NCI-H2081 treated with DMSO at 0.1 percent for 48 hours (cell line): ENCODE measurements around the gene TCF4.

ENCODE experiments used
- DNase-seq: peaks from one replicate; lab custom pipeline; 2025; lab: John Stamatoyannopoulos, UW

TCF4 gene

DNA sequence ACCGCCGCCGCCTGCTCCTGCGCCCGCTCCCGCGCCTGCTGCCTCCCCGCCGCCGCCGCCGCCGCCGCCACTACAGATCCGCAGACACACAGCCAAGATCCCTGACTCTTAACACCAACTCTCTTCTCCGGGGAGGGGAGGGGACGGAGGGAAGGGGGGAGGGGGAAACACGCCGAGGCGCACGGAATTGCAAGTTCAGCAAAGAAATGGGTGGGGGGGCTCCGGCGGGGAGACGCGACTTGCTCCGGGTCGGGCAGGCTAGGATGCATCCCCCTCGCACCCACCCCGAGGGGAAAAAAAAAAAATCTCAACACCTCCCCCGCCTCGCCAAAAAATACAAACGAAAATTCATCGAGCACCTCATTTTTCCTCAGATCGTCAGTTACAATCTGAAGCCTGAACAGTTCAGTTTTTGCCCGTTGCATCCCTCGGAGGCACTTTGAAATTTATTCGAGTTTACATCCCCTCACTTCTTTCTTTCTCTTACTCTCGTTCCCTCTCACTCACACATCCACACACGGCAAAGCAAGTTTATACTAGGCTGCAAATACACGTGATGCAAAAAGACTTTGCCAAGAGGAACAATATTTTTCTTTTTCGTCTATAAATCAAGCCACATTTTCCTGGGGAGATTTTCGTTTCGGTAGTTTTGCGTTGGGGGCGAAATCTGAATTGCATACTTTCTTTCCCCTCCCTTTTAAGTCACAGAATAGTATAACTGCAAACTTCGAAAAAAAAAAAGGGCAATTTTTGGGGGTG is at the start of gene TCF4:
TCF4 (minus strand) TSS at position 82 of the 759 bp plus-strand sequence. CDS start 1,076 bp downstream, outside the sequence.
- DNase-seq: no peak

DNA sequence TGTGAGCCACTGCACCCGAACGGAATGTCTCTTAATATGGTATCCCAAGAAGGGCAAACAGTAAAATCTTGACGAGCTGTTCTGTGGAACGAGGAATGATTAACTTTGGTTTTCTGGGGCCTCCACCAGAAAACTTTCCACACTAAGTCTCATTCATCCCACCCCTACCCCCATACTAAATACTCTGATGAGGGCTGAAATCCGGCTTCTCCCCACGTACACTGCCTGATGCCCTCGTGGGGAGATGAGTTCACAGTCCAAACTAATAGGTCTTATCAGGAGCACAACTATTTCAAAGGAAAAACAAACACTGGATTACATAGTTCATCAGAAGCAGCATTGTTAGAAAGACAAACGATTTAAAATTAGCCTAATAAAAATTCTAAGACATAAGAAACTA is 49.2 kb upstream of the TCF4 start:
- DNase-seq: no peak

DNA sequence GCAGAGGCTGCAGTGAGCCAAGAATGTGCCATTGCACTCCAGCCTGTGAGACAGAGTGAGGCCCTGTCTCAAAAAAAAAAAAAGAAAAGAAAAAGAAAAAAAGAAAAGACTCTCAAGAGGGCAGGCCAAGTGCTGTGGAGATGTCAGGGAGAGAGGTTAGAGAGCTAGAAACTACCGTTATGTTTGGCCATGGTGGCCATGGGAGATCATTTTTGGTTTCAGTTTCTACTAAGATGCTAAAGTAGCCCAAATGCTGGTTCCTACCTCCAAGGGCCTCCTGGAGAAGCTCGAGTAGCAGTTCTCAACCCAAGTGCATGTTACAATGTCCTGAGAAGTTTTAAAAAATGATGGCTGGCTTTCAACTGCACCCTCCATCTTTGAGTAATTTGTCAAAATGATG is 47.4 kb upstream of the TCF4 start:
- no peak for DNase-seq

DNA sequence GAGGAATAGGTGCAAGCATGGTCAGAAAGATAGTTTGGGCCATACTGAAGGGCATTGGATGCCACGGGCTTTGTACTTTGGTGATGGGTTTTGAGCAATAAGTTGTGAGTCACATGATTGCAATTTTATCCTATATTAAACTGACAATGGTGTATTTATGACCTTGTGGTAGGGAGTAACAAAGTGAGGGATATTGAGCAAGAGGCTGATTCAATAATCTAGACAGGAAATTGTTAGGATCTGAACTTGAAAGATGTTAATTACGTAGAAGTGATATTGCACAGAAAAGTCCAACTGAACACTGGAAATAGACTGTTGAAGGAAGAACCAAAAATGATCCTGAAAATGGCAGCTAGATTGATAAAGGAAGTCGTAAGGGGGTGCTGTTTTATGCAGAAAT is 46.6 kb upstream of the TCF4 start:
- DNase-seq: no peak

DNA sequence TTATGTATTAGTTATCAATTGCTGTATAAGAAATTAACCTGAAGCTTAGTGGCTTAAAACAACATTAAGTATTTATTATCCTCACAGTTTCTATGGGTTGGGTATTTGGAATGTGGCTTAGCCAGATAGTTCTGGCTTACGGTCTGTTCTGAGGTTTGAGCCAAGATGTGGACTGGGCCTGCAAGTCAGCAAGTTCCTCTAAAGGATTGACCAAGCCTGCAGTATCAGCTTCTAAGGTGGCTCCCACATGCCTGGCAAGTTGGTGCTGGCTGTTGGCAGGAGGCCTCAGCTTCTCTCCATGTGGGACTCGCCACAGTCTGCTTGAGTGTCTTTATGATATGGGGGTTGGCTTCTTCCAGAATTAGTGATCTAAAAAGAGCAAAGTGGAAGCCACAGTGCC is 45.0 kb upstream of the TCF4 start:
- no peak for DNase-seq

DNA sequence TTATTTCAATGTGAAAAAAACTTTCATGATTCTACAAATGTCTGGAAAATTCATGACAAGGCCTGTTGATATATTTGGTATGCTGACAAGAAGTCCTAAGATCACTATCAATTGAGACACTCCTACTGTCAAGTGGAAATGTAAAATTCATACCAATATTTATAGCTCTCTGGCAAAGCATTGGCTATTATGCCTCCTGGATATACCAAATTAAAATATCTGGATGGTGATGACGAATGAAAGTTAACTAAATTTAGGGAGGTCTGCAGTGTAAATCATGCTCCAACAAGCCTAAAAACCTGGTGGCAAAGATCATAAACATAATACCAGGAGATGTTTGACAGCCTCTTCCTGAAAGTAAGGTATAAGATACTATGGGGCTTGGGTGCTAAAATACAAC is 41.1 kb upstream of the TCF4 start:
- no peak for DNase-seq

DNA sequence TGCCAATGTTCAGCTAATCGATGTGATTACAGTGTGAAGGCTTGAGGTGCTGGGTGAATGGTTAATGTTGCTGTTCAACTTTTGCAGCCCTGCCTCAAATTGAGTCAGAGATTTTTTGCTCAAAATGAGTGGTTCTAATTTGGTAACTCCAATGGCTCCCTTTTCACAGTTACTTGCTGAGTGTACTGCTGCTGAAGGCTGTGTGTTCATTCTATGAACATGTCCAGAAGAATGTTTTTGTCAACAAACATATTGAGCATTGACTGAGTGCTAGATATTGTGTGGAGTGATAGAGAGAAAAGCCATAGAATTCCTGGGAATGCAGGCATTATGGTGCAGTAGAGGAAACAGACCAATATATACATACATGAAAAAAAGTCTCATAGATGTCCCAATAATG is 39.0 kb upstream of the TCF4 start:
- no peak for DNase-seq

DNA sequence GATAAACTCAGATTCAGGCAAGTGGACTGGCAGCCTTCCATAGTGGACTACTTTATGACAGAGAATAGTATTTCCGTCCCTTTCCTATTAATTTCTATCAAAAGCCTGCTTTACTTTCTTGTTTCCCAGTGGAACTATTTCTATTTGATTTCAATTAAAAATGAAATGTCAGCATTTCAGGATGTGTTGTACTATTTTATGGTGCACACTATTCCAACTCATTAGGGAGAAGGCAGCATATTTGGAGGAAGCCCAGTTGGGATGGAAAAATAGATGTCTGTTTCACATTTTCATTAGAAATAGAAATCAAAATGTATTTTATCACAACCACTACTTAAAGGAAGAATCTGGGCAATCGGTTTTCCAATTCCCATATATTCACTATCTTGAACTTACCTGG is 37.9 kb upstream of the TCF4 start:
- no peak for DNase-seq

DNA sequence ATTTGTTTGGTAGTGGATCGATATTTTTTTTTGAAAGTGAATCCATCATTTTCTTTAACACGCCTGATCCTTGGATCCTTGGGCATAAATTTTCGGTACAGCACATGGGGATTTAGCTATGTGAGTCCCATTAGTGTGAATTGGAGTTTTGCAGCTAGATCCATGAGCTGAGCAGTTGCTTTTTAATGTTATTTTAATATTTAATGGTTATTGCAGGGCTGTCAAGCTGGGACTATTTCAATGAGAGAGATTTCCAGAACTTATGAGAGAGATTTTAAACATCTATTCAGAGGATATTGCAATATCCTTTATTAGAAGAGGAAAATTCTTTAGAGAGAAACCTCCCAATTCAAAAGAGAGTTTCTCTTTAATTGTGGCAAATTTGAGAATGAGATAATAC is 35.6 kb upstream of the TCF4 start:
- no peak for DNase-seq

DNA sequence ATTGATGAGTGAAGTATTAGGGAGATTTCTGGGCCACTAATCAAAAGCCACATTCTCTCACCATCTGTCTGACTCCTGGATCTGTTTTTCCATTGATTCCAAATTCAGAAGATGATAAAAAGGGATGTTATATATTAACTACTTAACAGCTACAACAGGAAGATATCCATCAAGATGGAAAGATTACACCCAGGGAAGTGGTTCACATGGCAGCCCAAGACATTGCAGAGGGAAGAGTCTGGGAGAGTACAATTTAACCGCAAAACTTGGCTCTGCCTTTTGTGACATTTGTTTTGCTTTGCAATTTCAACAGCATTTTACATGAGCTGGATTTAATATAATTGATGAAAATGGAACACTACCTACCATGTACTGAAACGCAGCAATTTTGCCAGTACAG is 22.5 kb upstream of the TCF4 start:
- DNase-seq: no peak

DNA sequence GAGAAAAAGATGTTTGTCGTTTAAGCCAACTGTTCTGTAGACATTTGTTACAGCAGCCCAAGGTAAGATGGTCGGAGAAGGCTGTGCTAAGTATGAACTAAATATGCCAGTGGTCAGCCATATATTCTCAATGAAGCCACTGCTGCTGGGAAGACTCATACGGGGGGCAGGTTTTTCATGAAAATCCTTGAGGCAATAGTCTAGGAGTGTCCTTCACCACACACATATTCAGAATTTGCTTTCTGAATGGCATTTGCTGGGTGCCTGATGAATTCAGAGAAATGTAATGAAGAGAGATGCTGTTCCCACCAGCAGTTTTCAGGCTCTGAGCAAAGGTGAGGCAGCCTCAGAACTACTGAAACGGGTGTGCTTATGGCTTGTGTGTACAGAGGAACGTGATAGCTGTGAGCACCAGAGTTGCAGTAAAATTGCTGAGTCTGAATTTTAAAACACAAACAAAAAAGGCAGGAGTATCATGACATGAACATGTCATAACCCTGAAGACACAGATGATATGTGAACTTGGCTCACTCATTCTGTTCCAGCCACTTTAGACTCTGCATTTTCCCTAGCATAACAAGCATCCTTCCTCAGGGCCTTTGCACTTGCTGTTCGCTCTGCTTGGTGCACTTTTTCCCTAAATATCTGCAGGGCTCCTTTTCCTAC is 21.3 kb upstream of the TCF4 start:
- DNase-seq: no peak

DNA sequence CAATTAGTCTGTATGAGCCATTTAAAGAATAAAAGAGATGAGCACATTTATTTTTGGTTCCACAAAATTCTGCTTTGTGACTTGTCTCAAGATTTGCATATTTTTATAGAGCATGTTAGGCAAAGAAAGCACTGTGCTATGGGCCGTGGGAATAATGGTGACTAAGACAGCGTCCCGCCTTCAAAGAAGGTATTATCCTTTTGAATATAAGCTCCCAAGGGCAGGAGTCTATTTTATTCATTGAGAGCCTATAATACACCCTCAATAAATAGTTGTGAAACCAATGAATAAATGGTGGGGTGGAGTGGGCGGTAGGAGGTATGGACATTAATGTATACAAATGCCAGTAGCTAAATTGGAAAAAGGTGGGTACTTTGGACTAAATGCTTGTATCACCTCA is 20.5 kb upstream of the TCF4 start:
- DNase-seq: no peak

DNA sequence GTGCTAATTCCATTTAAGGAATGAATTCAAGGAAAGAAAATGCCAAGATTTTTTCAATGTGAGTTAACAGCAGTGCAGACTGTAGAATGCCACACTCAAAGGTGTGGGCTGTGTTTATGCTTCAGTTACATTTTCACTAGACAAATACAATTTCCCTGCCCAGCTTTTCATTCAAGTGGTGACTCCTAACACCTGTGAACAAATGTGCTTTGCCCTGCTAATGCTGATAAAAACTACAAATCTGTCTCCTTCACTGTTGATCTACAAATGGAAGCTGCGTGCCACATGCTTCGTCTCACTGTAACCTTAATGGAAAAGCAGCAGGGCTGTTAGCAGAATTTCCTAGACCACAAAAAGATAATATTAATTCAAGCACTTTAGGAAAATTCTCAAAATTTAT is 19.8 kb upstream of the TCF4 start:
- DNase-seq: no peak

DNA sequence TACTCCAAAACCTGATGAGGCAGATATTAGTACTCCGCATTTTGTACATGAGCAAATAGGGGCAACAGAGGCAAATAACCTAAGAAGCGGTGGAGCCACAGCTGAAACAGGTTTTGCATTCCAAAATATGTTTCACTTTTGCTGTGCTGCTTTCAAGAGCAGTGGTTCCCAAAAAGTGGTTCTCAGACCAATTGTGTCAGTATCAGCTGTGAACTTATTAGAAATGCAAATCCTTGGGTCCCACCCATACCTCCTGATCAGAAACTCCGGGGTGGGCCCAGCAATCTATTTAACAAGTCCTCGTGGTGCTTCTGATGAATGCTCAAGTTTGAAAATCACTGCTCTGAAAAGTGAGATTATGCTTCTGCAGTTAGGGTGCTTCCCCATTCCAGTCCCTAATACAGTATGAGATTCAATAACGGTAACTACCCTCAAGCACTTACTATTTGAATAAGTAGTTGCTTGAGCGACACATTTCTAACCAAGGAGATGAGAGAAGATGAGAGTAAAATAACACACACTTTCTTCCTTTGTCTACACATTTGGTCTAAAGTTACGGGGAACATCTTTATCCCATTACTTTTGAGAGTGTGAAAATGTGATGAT is 17.8 kb upstream of the TCF4 start:
- no peak for DNase-seq

DNA sequence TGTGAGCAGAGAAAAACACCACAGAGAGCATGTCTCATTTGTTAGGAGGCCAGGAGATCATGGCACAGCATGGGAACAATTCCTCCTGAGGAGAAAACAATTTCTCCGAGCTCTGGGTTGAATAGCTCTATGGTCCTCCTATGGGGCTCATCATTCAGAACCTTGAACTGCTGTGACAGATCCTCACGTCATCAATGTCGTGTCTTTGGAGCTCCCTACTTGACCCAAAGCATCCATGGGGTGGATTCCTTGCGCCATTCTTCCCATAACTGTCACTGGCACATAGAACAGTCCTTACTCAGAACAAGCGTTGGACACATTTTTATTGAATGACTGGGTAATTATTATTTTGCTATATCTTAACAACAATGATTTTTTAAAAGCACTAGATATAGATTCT is 15.8 kb upstream of the TCF4 start:
- no peak for DNase-seq

DNA sequence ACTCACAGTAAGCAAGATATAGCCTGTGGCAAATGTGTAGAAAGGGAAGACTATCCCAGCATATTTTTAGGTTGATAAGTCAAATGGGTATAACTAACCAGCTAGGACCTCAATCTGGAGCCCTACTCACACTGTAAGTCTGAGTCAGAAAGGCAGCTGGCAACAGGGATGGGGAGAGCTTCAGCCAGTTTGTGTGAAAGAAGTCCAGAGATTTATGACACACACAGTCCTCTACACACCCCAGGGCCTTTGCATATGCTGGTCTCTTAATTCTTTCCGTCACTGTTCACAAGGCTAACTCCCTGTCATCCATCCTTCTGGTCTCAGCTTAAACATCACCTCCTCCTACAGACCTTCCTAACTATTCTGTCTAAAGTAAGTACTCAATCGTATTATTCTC is 5.9 kb upstream of the TCF4 start:
- no peak for DNase-seq

DNA sequence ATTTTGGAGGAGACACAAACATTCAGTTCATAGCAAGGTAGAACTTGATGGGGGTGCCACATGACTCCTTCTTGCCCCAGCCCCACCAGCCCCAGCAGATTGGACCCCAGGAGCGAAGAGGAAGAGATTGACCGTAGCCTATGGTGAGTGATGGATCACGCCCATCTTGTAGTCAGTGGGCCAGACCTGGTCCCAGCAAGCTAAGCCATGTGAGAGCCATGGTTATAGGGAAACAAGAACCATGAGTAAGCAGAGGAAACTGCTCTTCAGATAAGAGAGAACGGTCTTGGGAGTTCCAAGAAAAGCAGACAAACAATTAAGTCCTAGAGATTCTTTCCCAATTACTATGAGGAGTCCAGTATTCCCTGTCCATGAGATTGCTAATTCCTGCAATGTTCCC is 4.6 kb upstream of the TCF4 start:
- no peak for DNase-seq

DNA sequence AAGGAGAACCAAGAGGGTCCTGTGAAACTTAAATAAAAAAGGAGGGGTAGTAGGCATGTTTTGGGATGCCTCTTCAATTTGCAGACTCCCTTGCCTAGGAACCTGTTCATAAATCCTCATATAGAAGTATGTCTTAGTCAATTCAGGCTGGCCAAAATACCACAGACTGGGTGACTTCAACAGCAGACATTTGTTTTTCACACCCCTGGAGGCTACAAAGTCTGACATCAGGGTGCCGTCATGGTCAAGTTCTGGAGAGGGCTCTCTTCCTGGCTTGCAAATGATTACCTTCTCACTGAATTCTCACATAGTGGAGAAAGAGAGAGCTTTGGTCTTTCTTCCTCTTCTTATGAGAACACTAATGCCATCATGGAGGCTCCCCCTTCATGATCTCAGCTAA is 4.1 kb upstream of the TCF4 start:
- no peak for DNase-seq

DNA sequence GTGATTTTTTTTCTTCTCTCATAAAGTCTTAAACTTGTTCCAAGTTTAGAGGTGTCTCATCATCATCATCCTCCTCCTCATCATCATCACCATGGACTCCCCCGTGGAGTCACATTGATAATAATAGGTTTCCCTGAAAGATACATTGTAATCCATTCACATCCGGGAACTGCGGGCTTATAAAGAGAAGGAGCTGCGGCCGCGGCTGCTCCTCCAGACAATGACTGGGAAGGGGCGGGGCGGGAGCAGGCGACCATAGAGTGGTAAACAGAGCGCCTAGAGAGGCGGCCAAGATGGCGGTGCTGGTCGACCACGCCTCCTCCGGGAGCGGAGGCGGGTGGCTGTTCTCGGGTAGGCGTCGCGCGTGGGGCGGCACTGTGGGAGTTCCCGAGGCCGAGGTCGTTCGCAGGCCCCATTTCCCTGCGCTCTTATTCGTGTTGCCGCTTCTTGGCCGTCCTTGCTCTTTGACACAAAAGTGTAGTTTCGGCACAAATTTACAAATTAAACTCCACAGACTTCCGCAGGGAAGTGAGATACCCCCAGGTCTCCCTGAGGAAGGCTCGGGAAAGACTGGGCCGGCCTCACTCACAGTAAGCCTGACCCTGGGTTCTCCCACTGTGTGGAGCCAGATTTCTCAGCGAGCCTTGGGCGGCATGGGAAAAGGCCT is 1.8 kb upstream of the TCF4 start:
- peak; percentile 73 for DNase-seq

DNA sequence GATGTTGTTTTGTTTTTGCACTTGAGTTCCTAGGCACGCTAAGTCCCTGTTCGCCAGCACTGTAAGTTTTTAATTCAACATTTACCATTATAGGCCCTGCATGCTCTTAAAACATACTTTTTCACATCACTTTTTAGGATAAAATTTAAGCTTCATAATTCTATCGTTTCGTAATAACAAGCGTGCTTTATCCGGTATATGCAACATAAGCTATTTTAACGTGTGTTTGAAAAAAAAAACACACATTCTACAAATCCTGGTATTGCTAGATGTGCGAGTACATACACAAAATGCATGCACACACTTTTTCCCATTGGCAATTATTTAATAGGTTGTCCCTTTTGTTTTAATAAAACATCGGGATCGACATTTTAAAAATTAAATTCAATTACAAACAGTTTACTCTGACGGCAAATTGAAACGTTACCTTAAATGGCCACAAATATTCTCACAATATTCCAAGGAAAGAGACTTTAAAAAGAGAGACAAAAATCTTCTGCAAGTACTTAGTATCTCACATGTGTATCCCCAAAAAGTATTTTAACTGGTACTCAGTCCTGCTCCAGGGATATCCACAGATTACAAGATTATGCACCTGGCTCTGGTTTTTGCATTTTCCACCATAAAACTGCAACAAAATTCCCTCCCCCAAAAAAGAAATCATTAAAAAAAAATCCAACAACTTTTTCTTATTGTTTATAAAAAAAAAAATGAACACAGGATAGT is 1.0 kb upstream of the TCF4 start:
- DNase-seq: no peak

DNA sequence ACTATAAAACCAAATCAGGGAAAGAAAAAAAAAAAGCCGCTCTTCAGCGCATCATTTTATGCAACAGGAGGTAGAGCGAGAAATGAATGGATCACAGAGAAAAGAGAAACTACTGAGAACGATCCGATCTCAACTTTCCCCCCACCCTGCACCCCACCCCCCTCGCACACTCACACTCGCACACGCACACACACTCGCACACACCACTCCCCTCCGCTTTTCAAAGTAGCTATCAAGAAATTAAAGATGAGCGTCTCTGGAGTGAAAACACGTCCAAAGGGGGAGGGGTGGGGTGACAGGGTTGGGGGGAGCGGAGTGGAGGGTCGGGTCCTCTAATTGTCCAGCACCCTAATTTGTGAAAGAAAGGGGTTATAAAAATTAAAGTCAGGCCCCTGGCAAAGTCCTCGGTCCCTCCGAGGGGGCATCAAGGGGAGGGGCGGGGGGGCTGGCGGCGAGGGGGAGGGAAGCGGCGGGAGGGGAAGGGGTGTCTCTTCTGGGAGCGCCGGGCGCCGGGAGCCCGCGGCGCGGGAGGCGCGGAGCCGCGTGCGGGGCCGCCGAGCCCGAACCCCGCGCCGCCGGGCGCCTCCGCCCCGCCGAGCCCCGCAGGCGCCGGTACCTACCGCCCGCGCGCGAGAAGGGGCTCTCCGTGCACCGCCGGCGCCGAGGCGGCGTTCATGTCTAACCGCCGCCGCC is 428 bp downstream of the TCF4 start:
- no peak for DNase-seq
